H9 (cell line): ENCODE results near the gene ACTL8. TPM values are rescaled to one million over a fixed set of nuclear protein-coding genes. Genes with fewer than 3 reads are reported as not detected.

Experiments used
- DNase-seq: peaks from one replicate; pipeline ENCODE4 v3.0.0-alpha.2; 2017
- H2AFZ ChIP-seq: one replicate; pipeline ENCODE4 v1.6.1; 2013; ENCODE audit warnings: mild to moderate bottlenecking, low read length, control low read depth, moderate library complexity
- H2AK5ac ChIP-seq: 2 replicates; pipeline ENCODE4 v1.6.1; 2013; ENCODE audit warnings: low read length, control low read depth, mixed read lengths; ENCODE audit not compliant: insufficient read length
- H2BK120ac ChIP-seq: one replicate; pipeline ENCODE4 v1.6.1; 2013; ENCODE audit warnings: low read depth, mild to moderate bottlenecking, low read length, control low read depth, inconsistent platforms; ENCODE audit not compliant: poor library complexity, severe bottlenecking
- H2BK12ac ChIP-seq: 2 replicates; pipeline ENCODE4 v1.6.1; 2013; ENCODE audit warnings: low read length, control low read depth, mixed read lengths, low read depth; ENCODE audit not compliant: insufficient read length
- H2BK15ac ChIP-seq: 2 replicates; pipeline ENCODE4 v1.6.1; 2013; ENCODE audit warnings: low read depth, low read length, control low read depth
- H2BK20ac ChIP-seq: one replicate; pipeline ENCODE4 v1.6.1; 2013; ENCODE audit warnings: low read depth, mild to moderate bottlenecking, low read length, control low read depth, inconsistent platforms; ENCODE audit not compliant: poor library complexity, severe bottlenecking
- H2BK5ac ChIP-seq: 2 replicates; pipeline ENCODE4 v1.6.1; 2013; ENCODE audit warnings: low read length, control low read depth, mixed read lengths; ENCODE audit not compliant: insufficient read length
- H3K14ac ChIP-seq: 2 replicates; pipeline ENCODE4 v1.6.1; 2013; ENCODE audit warnings: low read length, control low read depth; ENCODE audit not compliant: insufficient read depth
- H3K18ac ChIP-seq: 2 replicates; pipeline ENCODE4 v1.6.1; 2013; ENCODE audit warnings: low read depth, mild to moderate bottlenecking, mixed read lengths, low read length, control low read depth; ENCODE audit not compliant: insufficient read length
- H3K23ac ChIP-seq: 2 replicates; pipeline ENCODE4 v1.6.1; 2013; ENCODE audit warnings: low read length, control low read depth, mixed read lengths, low read depth; ENCODE audit not compliant: insufficient read length
- H3K23me2 ChIP-seq: 2 replicates; pipeline ENCODE4 v1.6.1; 2013; ENCODE audit warnings: low read depth, mild to moderate bottlenecking, mixed read lengths, low read length, control low read depth; ENCODE audit not compliant: insufficient read length, poor library complexity, severe bottlenecking
- H3K27ac ChIP-seq: 2 replicates; pipeline ENCODE4 v1.5.1; 2013; ENCODE audit warnings: low read length, control low read depth, mixed read lengths, low read depth; ENCODE audit not compliant: insufficient read length
- H3K27me3 ChIP-seq: 2 replicates; pipeline ENCODE4 v1.6.1; 2013; ENCODE audit warnings: low read length, control low read depth, inconsistent platforms; ENCODE audit not compliant: insufficient read depth
- H3K4ac ChIP-seq: 2 replicates; pipeline ENCODE4 v1.6.1; 2013; ENCODE audit warnings: low read depth, mild to moderate bottlenecking, control low read depth, inconsistent platforms, low read length, moderate library complexity
- H3K4me1 ChIP-seq: 2 replicates; pipeline ENCODE4 v1.6.1; 2013; ENCODE audit warnings: low read length, control low read depth, inconsistent platforms; ENCODE audit not compliant: insufficient read depth
- H3K4me2 ChIP-seq: 2 replicates; pipeline ENCODE4 v1.6.1; 2013; ENCODE audit warnings: low read length, control low read depth, mixed read lengths; ENCODE audit not compliant: insufficient read length, insufficient read depth
- H3K56ac ChIP-seq: 2 replicates; pipeline ENCODE4 v1.6.1; 2013; ENCODE audit warnings: low read depth, mild to moderate bottlenecking, mixed read lengths, low read length, control low read depth; ENCODE audit not compliant: insufficient read length
- H3K79me1 ChIP-seq: 2 replicates; pipeline ENCODE4 v1.6.1; 2013; ENCODE audit warnings: low read depth, mild to moderate bottlenecking, moderate library complexity, low read length, control low read depth, inconsistent platforms; ENCODE audit not compliant: insufficient read depth, poor library complexity, severe bottlenecking
- H3K79me2 ChIP-seq: 2 replicates; pipeline ENCODE4 v1.6.1; 2013; ENCODE audit warnings: low read length, control low read depth, inconsistent platforms; ENCODE audit not compliant: insufficient read depth
- H3K9ac ChIP-seq: 2 replicates; pipeline ENCODE4 v1.6.1; 2013; ENCODE audit warnings: low read length, control low read depth, mixed read lengths; ENCODE audit not compliant: insufficient read length; ENCODE audit errors: extremely low read depth
- H3K9me3 ChIP-seq: one replicate; pipeline ENCODE4 v1.6.1; 2013; ENCODE audit warnings: low read depth, low read length, inconsistent platforms; ENCODE audit not compliant: control insufficient read depth
- H3T11ph ChIP-seq: one replicate; pipeline ENCODE4 v1.6.1; 2013; ENCODE audit warnings: mild to moderate bottlenecking, low read length, control low read depth, inconsistent platforms
- H4K20me1 ChIP-seq: one replicate; pipeline ENCODE4 v1.6.1; 2013; ENCODE audit not compliant: control insufficient read depth, insufficient read length, insufficient read depth
- H4K5ac ChIP-seq: 2 replicates; pipeline ENCODE4 v1.6.1; 2013; ENCODE audit warnings: low read depth, mild to moderate bottlenecking, mixed read lengths, low read length, control low read depth; ENCODE audit not compliant: insufficient read length
- H4K8ac ChIP-seq: replicated peaks from 2 replicates; pipeline ENCODE4 v1.6.1; 2013; ENCODE audit warnings: low read length, control low read depth, mixed read lengths, low read depth; ENCODE audit not compliant: insufficient read length
- H4K91ac ChIP-seq: 2 replicates; pipeline ENCODE4 v1.6.1; 2013; ENCODE audit warnings: low read depth, mild to moderate bottlenecking, moderate library complexity, mixed read lengths, low read length, control low read depth; ENCODE audit not compliant: insufficient read length
- H3K27ac Mint-ChIP-seq, 3 experiments: 2 replicates in 2 of 3; 3 replicates in 1 of 3; pipeline ENCODE4 v1.8.0; 2020 to 2021; ENCODE audit warnings: mixed read lengths in 3 of 3, mild to moderate bottlenecking in 1 of 3, moderate library complexity in 1 of 3
- H3K27me3 Mint-ChIP-seq: 2 replicates; pipeline ENCODE4 v1.8.0; 2021; ENCODE audit warnings: low read depth, mild to moderate bottlenecking, moderate library complexity, mixed read lengths
- H3K36me3 Mint-ChIP-seq, 3 experiments: 2 replicates in 2 of 3; 3 replicates in 1 of 3; pipeline ENCODE4 v1.8.0; 2020 to 2021; ENCODE audit warnings: low read depth in 3 of 3, mixed read lengths in 3 of 3; ENCODE audit not compliant: insufficient read depth in 1 of 3
- H3K4me1 Mint-ChIP-seq, 2 experiments: 2 replicates each; pipeline ENCODE4 v1.8.0; 2020; ENCODE audit warnings: mixed read lengths in 2 of 2
- H3K4me3 Mint-ChIP-seq, 2 experiments: 2 replicates in 1 of 2; 3 replicates in 1 of 2; pipeline ENCODE4 v1.8.0; 2020 to 2021; ENCODE audit warnings: mild to moderate bottlenecking in 2 of 2, mixed read lengths in 2 of 2, moderate library complexity in 1 of 2
- H3K9me3 Mint-ChIP-seq, 2 experiments: 2 replicates in 1 of 2; 3 replicates in 1 of 2; pipeline ENCODE4 v1.8.0; 2020; ENCODE audit warnings: mild to moderate bottlenecking in 2 of 2, mixed read lengths in 2 of 2, moderate library complexity in 1 of 2
- total RNA-seq: library from RNA; stranded (reverse); gene quantifications from 2 replicates; pipeline ENCODE4 v1.2.1, GENCODE V29; 2021
- TF ChIP-seq, protein P1 (sequence below): fragments of 200-600 bp; sonication (generic); conservative IDR thresholded peaks from 3 replicates; pipeline ENCODE4 v1.8.0; 2021; ENCODE audit warnings: antibody characterized with exemption, mild to moderate bottlenecking

The ACTL8 gene
- total RNA-seq, 1 experiment from 2014 or later, result not detected

DNA sequence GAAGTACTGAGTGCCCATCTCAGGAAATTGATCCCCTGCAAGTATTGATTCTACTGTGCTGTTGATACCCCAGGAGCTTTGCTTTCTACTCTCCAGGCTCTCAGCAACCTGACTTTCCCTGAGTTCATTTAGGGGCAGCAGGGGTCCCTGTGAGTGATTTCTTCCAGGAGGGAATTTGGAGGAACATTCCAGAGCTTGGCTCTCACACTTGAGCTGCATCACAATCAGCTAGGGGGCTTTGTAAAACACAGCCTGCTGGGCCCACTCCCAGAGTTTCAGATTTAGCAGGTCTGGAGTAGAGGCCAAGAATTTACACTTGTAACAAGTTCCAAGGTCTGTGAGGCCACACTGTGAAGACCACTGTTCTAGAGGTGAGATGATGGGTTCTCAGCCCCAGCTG is 16.1 kb upstream of the ACTL8 start:
- no peaks in the 10 kb centered on the region for H4K20me1 ChIP-seq
- no peaks in the 10 kb centered on the region for H3K27me3 Mint-ChIP-seq
- H3K27ac ChIP-seq, result no peak overlapping the region
- no peaks in the 10 kb centered on the region for H3K9me3 Mint-ChIP-seq
- DNase-seq, result no peak
- H2AFZ ChIP-seq, result no peak overlapping the region
- no peak overlapping the region for H3K18ac ChIP-seq
- H3K56ac ChIP-seq, result no peak overlapping the region
- H4K8ac ChIP-seq, result no peak overlapping the region
- H3K23me2 ChIP-seq, result no peaks in the 10 kb centered on the region
- H3K4me1 Mint-ChIP-seq, result peaks cover 13 to 43% of the 10 kb centered on the region in 2 experiments
- no peak overlapping the region for H2BK20ac ChIP-seq
- no peaks in the 10 kb centered on the region for H3K36me3 Mint-ChIP-seq
- no peak overlapping the region for H4K91ac ChIP-seq
- no peak overlapping the region for H3K9ac ChIP-seq
- no peak overlapping the region for H2AK5ac ChIP-seq
- TF ChIP-seq, protein P1, sequence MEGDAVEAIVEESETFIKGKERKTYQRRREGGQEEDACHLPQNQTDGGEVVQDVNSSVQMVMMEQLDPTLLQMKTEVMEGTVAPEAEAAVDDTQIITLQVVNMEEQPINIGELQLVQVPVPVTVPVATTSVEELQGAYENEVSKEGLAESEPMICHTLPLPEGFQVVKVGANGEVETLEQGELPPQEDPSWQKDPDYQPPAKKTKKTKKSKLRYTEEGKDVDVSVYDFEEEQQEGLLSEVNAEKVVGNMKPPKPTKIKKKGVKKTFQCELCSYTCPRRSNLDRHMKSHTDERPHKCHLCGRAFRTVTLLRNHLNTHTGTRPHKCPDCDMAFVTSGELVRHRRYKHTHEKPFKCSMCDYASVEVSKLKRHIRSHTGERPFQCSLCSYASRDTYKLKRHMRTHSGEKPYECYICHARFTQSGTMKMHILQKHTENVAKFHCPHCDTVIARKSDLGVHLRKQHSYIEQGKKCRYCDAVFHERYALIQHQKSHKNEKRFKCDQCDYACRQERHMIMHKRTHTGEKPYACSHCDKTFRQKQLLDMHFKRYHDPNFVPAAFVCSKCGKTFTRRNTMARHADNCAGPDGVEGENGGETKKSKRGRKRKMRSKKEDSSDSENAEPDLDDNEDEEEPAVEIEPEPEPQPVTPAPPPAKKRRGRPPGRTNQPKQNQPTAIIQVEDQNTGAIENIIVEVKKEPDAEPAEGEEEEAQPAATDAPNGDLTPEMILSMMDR, result no peak
- H2BK12ac ChIP-seq, result no peak overlapping the region
- no peak overlapping the region for H3K4me3 Mint-ChIP-seq
- H3K14ac ChIP-seq, result no peak overlapping the region
- H3K4me1 ChIP-seq, result no peaks in the 10 kb centered on the region
- H3K27me3 ChIP-seq, result no peaks in the 10 kb centered on the region; the same call in 1 of the 2 replicates
- H3T11ph ChIP-seq, result no peak overlapping the region
- H2BK120ac ChIP-seq, result no peak overlapping the region
- H3K9me3 ChIP-seq, result no peaks in the 10 kb centered on the region
- no peaks in the 10 kb centered on the region for H3K79me2 ChIP-seq
- peak overlapping the region; percentile 17 to 96 (median 70); a peak in 5 of 7 replicates for H3K27ac Mint-ChIP-seq
- no peak overlapping the region for H4K5ac ChIP-seq
- no peak overlapping the region for H3K4ac ChIP-seq
- no peak overlapping the region for H3K23ac ChIP-seq
- no peak overlapping the region for H2BK5ac ChIP-seq
- no peak overlapping the region for H2BK15ac ChIP-seq
- H3K79me1 ChIP-seq, result no peaks in the 10 kb centered on the region
- H3K4me2 ChIP-seq, result no peak overlapping the region
